GM23338 (cell line): ENCODE measurements around the gene SCYGR8. TPM values are rescaled to one million over a fixed set of nuclear protein-coding genes. Genes with fewer than 3 reads are reported as not detected.

Experiments
- ATAC-seq: fragments of 200-7000 bp; cut with Tn5 transposase; 3 replicates; pipeline ENCODE4 v1.9.1; 2020
- DNase-seq: peaks from one replicate; pipeline ENCODE4 v3.0.0-alpha.2; 2015; ENCODE audit warnings: low spot score
- H2AFZ ChIP-seq: fragments of 200-600 bp; sonication (generic); 2 replicates; pipeline ENCODE4 v1.8.0; 2016; ENCODE audit warnings: antibody characterized with exemption, mild to moderate bottlenecking, moderate library complexity
- H3F3A ChIP-seq: fragments of 200-600 bp; sonication (generic); replicated peaks from 2 replicates; pipeline ENCODE4 v1.8.0; 2017; ENCODE audit warnings: antibody characterized with exemption, mixed run types, low read depth
- H3K27ac ChIP-seq: fragments of 200-600 bp; sonication (generic); 2 replicates; pipeline ENCODE4 v1.6.1; 2016; ENCODE audit warnings: low read depth
- H3K27me3 ChIP-seq: fragments of 200-600 bp; sonication (generic); 2 replicates; pipeline ENCODE4 v1.8.0; 2016; ENCODE audit warnings: mild to moderate bottlenecking, mixed run types, moderate library complexity; ENCODE audit not compliant: insufficient read depth
- H3K36me3 ChIP-seq: fragments of 200-600 bp; sonication (generic); 2 replicates; pipeline ENCODE4 v1.8.0; 2016; ENCODE audit warnings: mild to moderate bottlenecking; ENCODE audit not compliant: insufficient read depth
- H3K4me1 ChIP-seq: fragments of 200-600 bp; sonication (generic); 2 replicates; pipeline ENCODE4 v1.8.0; 2016; ENCODE audit warnings: mild to moderate bottlenecking, moderate library complexity; ENCODE audit not compliant: insufficient read depth
- H3K4me2 ChIP-seq: fragments of 200-600 bp; sonication (generic); 2 replicates; pipeline ENCODE4 v1.7.1; 2017; ENCODE audit warnings: mixed run types
- H3K4me3 ChIP-seq: fragments of 200-600 bp; sonication (generic); 2 replicates; pipeline ENCODE4 v1.6.1; 2016; ENCODE audit warnings: mixed run types
- H3K79me2 ChIP-seq: fragments of 200-600 bp; sonication (generic); replicated peaks from 2 replicates; pipeline ENCODE4 v1.8.0; 2017; ENCODE audit warnings: mild to moderate bottlenecking; ENCODE audit not compliant: insufficient read depth
- H3K9me2 ChIP-seq: fragments of 200-600 bp; sonication (generic); 2 replicates; pipeline ENCODE4 v1.8.0; 2017; ENCODE audit not compliant: insufficient read depth
- H4K20me1 ChIP-seq: fragments of 200-600 bp; sonication (generic); replicated peaks from 2 replicates; pipeline ENCODE4 v1.8.0; 2017; ENCODE audit warnings: mild to moderate bottlenecking; ENCODE audit not compliant: insufficient read depth
- H3K27ac Mint-ChIP-seq: 2 replicates; pipeline ENCODE4 v1.8.0; 2020; ENCODE audit warnings: inconsistent platforms, mild to moderate bottlenecking, moderate library complexity, mixed read lengths
- H3K27me3 Mint-ChIP-seq: 3 replicates; pipeline ENCODE4 v1.8.0; 2022; ENCODE audit warnings: low read depth, mild to moderate bottlenecking, moderate library complexity, mixed read lengths, inconsistent platforms; ENCODE audit not compliant: insufficient read depth, poor library complexity
- H3K36me3 Mint-ChIP-seq: 3 replicates; pipeline ENCODE4 v1.8.0; 2021; ENCODE audit warnings: low read depth, mild to moderate bottlenecking, inconsistent platforms, moderate library complexity, mixed read lengths
- H3K4me1 Mint-ChIP-seq: 3 replicates; pipeline ENCODE4 v1.8.0; 2020; ENCODE audit warnings: mild to moderate bottlenecking, inconsistent platforms, mixed read lengths
- H3K4me3 Mint-ChIP-seq: 3 replicates; pipeline ENCODE4 v1.8.0; 2021; ENCODE audit warnings: moderate library complexity, mild to moderate bottlenecking, inconsistent platforms, mixed read lengths
- H3K9me3 Mint-ChIP-seq: 3 replicates; pipeline ENCODE4 v1.8.0; 2020; ENCODE audit warnings: moderate library complexity, mild to moderate bottlenecking, inconsistent platforms, mixed read lengths
- CREB1 ChIP-seq: fragments of 250-450 bp; sonication (Bioruptor Pico); IDR thresholded peaks from 2 replicates; pipeline ENCODE4 v1.5.0; 2020; ENCODE audit warnings: low read depth, mild to moderate bottlenecking, moderate library complexity
- CTCF ChIP-seq, 2 experiments: fragments of 200-600 bp in 1 of 2; sonication (generic) in 1 of 2; conservative IDR thresholded peaks; 2 replicates each; pipeline versions ENCODE4 v1.5.1 to v1.6.1; 2016 to 2017; ENCODE audit warnings: antibody characterized with exemption in 2 of 2, low read depth in 2 of 2, mild to moderate bottlenecking in 2 of 2, moderate library complexity in 1 of 2
- ETS1 ChIP-seq: IDR thresholded peaks from 2 replicates; pipeline ENCODE4 v1.6.1; 2016; ENCODE audit warnings: antibody characterized with exemption
- EZH2 ChIP-seq: fragments of 200-600 bp; sonication (generic); IDR thresholded peaks from one replicate; pipeline ENCODE4 v1.8.0; 2017; ENCODE audit warnings: antibody characterized with exemption, mild to moderate bottlenecking, low read depth; ENCODE audit not compliant: unreplicated experiment
- EZH2phosphoT487 ChIP-seq: fragments of 200-600 bp; sonication (generic); IDR thresholded peaks from one replicate; pipeline ENCODE4 v1.8.1; 2018; ENCODE audit warnings: antibody characterized with exemption; ENCODE audit not compliant: unreplicated experiment
- JUNB ChIP-seq: IDR thresholded peaks from one replicate; pipeline ENCODE4 v1.6.1; 2016; ENCODE audit warnings: antibody characterized with exemption; ENCODE audit not compliant: unreplicated experiment
- NANOG ChIP-seq: IDR thresholded peaks from 2 replicates; pipeline ENCODE4 v1.6.1; 2016; ENCODE audit warnings: antibody characterized with exemption, borderline replicate concordance
- POLR2AphosphoS5 ChIP-seq: IDR thresholded peaks from 2 replicates; pipeline ENCODE4 v1.6.1; 2016; ENCODE audit warnings: antibody characterized with exemption, low read depth
- REST ChIP-seq: IDR thresholded peaks from one replicate; pipeline ENCODE4 v1.6.1; 2018; ENCODE audit warnings: antibody characterized with exemption; ENCODE audit not compliant: unreplicated experiment
- STAT1 ChIP-seq: IDR thresholded peaks from one replicate; pipeline ENCODE4 v1.6.1; 2016; ENCODE audit warnings: antibody characterized with exemption; ENCODE audit not compliant: unreplicated experiment
- ZNF114 ChIP-seq: fragments of 250-450 bp; sonication (Bioruptor Pico); IDR thresholded peaks from 2 replicates; pipeline ENCODE4 v1.5.0; 2020; ENCODE audit warnings: mild to moderate bottlenecking, moderate library complexity
- ZNF331 ChIP-seq: fragments of 250-450 bp; sonication (Bioruptor Pico); IDR thresholded peaks from 2 replicates; pipeline ENCODE4 v1.5.0; 2020; ENCODE audit warnings: low read depth, mild to moderate bottlenecking, moderate library complexity
- polyA plus RNA-seq: library from polyadenylated mRNA; unstranded; fragments of >200 nt; fragmentation: Nextera tagmentation; extraction: Ambion mirVana; gene quantifications from 2 replicates; pipeline ENCODE4 v1.2.1, GENCODE V29; 2016
- total RNA-seq: library from RNA; depleted of rRNA; stranded (reverse); fragments of >200 nt; shearing (Covaris generic); gene quantifications from 2 replicates; pipeline ENCODE4 v1.2.3, GENCODE V29; 2014

The SCYGR8 gene
- total and polyA plus RNA-seq, 2 experiments from 2014 or later, result not detected

GRCh38 chr2:227706859-227707258 is 38.8 kb upstream of the SCYGR8 start:
- H3K27me3 Mint-ChIP-seq, result peaks cover 2% of the 10 kb centered on the region
- no peak for DNase-seq
- Histone ChIP-seq H3K9me2 (no peaks in the 10 kb centered on the region), H3F3A (no peaks in the 10 kb centered on the region), H3K27ac (no peak overlapping the region), H3K4me1 (peaks cover 6% of the 10 kb centered on the region; the same call in 1 of the 2 replicates), H4K20me1 (no peaks in the 10 kb centered on the region), H3K4me2 (no peak overlapping the region), H3K27me3 (no peaks in the 10 kb centered on the region), H3K36me3 (no peaks in the 10 kb centered on the region), H3K79me2 (no peaks in the 10 kb centered on the region), H2AFZ (no peak overlapping the region), H3K4me3 (no peak overlapping the region)
- no peak overlapping the region for H3K4me3 Mint-ChIP-seq
- H3K27ac Mint-ChIP-seq, result no peak overlapping the region
- no peak for TF ChIP-seq NANOG
- no peak for TF ChIP-seq POLR2AphosphoS5
- TF ChIP-seq CREB1, result no peak
- peaks cover 10% of the 10 kb centered on the region; the same call in 2 of the 3 replicates for H3K36me3 Mint-ChIP-seq
- no peaks in the 10 kb centered on the region for H3K4me1 Mint-ChIP-seq
- ATAC-seq, result no peak
- H3K9me3 Mint-ChIP-seq, result peaks cover 10% of the 10 kb centered on the region; the same call in 2 of the 3 replicates

- no peak overlapping the region for H2AFZ ChIP-seq
- H3K27ac Mint-ChIP-seq, result no peak overlapping the region
- no peak for TF ChIP-seq JUNB
- TF ChIP-seq CTCF (conservative IDR thresholded peaks at IDR 0.05; ENCODE audit: low read depth in 2 of 2), result no peak
- TF ChIP-seq STAT1, result no peak
- no peak for TF ChIP-seq ZNF114 (CRISPR knock-in tag)
- TF ChIP-seq EZH2, result no peak
- no peak for TF ChIP-seq EZH2phosphoT487
- no peak for TF ChIP-seq REST
- TF ChIP-seq ZNF331 (CRISPR knock-in tag), result no peak
- TF ChIP-seq ETS1, result no peak
Measured at GRCh38 chr2:227707390-227707789, 38.3 kb upstream of the SCYGR8 start.

More at GRCh38 chr2:227707390-227707789, 38.3 kb upstream of the SCYGR8 start:
- H3K79me2 ChIP-seq, result no peaks in the 10 kb centered on the region
- peaks cover 10% of the 10 kb centered on the region; the same call in 2 of the 3 replicates for H3K9me3 Mint-ChIP-seq
- H3K4me1 ChIP-seq, result peaks cover 6% of the 10 kb centered on the region; the same call in 1 of the 2 replicates
- no peak overlapping the region for H3K27ac ChIP-seq
- ATAC-seq (no peak), DNase-seq (no peak)
- H3K36me3 Mint-ChIP-seq, result peaks cover 8% of the 10 kb centered on the region; the same call in 2 of the 3 replicates
- no peak overlapping the region for H3K4me3 Mint-ChIP-seq
- no peaks in the 10 kb centered on the region for H3K36me3 ChIP-seq
- peaks cover 2% of the 10 kb centered on the region for H3K27me3 Mint-ChIP-seq
- no peak overlapping the region for H3K4me2 ChIP-seq
- H3F3A ChIP-seq, result no peaks in the 10 kb centered on the region
- H4K20me1 ChIP-seq, result no peaks in the 10 kb centered on the region
- no peaks in the 10 kb centered on the region for H3K9me2 ChIP-seq
- H3K27me3 ChIP-seq, result no peaks in the 10 kb centered on the region
- H3K4me1 Mint-ChIP-seq, result no peaks in the 10 kb centered on the region
- H3K4me3 ChIP-seq, result no peak overlapping the region
